HG03039 (cell line): Measurements from ENCODE around the gene SMAP1.

Source experiments
- ATAC-seq: cut with Tn5 transposase; IDR thresholded peaks from one replicate; pipeline ENCODE4 v1.9.1; 2021; ENCODE audit warnings: mild to moderate bottlenecking, moderate library complexity; ENCODE audit not compliant: unreplicated experiment

The SMAP1 gene

GRCh38 chr6:70680396-70680795 lies 12.7 kb downstream of the SMAP1 start:
- ATAC-seq, result no peak

GRCh38 chr6:70684794-70685493 lies 17.3 kb downstream of the SMAP1 start:
- ATAC-seq, result no peak

- ATAC-seq, result no peak
These were observed 18.0 kb downstream of the SMAP1 start for GRCh38 chr6:70685494-70686180.

- ATAC-seq, result no peak
These were observed 19.0 kb downstream of the SMAP1 start for GRCh38 chr6:70686548-70687133.

- no peak for ATAC-seq
These were observed 26.2 kb downstream of the SMAP1 start for GRCh38 chr6:70693887-70694286.

GRCh38 chr6:70694371-70694770 lies 26.7 kb downstream of the SMAP1 start:
- ATAC-seq, result no peak

GRCh38 chr6:70700922-70701876 lies 33.5 kb downstream of the SMAP1 start:
- no peak for ATAC-seq

- no peak for ATAC-seq
These were observed 38.1 kb downstream of the SMAP1 start for GRCh38 chr6:70705772-70706171.

- ATAC-seq, result no peak
These were observed 38.9 kb downstream of the SMAP1 start for GRCh38 chr6:70706491-70707123.

- no peak for ATAC-seq
These were observed 40.2 kb downstream of the SMAP1 start for GRCh38 chr6:70707893-70708292.

- ATAC-seq, result no peak
These were observed 40.8 kb downstream of the SMAP1 start for GRCh38 chr6:70708448-70708847.

- no peak for ATAC-seq
These were observed 42.1 kb downstream of the SMAP1 start for GRCh38 chr6:70709826-70710225.

- no peak for ATAC-seq
These were observed 47.1 kb downstream of the SMAP1 start for GRCh38 chr6:70714716-70715257.

GRCh38 chr6:70717038-70717801 lies 49.5 kb downstream of the SMAP1 start:
- ATAC-seq, result no peak

GRCh38 chr6:70724524-70724923 lies 56.8 kb downstream of the SMAP1 start:
- no peak for ATAC-seq

GRCh38 chr6:70725817-70726415 lies 58.2 kb downstream of the SMAP1 start:
- no peak for ATAC-seq

GRCh38 chr6:70734381-70734780 lies 66.7 kb downstream of the SMAP1 start:
- no peak for ATAC-seq

- ATAC-seq, result no peak
These were observed 67.3 kb downstream of the SMAP1 start for GRCh38 chr6:70734979-70735378.

GRCh38 chr6:70735513-70735912 lies 67.8 kb downstream of the SMAP1 start:
- ATAC-seq, result no peak
